ENCODE measurements around the gene BIRC3. TPM values are rescaled to one million over a fixed set of nuclear protein-coding genes. Genes with fewer than 3 reads are reported as not detected.
"Not testable (repeated sequence)": the region's sequence is repeated elsewhere in the genome, so short reads cannot be mapped to it uniquely, and the experiment has no call there.

BIRC3 gene
- total RNA-seq, 1 donor from 2014 or later = 3.9 TPM

DNA sequence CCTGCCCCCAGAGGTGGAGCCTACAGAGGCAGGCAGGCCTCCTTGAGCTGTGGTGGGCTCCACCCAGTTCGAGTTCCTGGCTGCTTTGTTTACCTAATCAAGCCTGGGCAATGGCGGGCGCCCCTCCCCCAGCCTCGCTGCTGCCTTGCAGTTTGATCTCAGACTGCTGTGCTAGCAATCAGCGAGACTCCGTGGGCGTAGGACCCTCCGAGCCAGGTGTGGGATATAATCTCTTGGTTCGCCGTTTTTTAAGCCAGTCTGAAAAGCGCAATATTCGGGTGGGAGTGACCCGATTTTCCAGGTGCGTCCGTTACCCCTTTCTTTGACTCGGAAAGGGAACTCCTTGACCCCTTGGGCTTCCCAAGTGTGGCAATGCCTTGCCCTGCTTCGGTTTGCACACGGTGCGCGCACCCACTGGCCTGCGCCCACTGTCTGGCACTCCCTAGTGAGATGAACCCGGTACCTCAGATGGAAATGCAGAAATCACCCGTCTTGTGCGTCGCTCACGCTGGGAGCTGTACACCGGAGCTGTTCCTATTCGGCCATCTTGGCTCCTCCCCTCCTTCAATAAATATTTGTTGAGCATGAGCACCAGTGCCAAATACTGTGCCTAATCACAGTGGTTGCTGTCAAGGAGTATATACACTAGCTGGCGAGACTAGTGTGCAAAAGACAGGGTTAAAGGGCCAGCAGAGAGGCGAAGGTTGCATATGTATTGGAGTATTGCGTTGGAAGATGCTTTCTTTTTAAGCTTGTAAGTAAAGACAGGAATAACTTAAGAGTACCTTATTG, 57.5 kb downstream of the BIRC3 start:
- not testable (repeated sequence) for DNase-seq (ENCODE audit: low spot score)

- no peak for DNase-seq (ENCODE audit: low spot score)
Observed at GRCh38 chr11:102375720-102376399, 58.6 kb downstream of the BIRC3 start.

DNA sequence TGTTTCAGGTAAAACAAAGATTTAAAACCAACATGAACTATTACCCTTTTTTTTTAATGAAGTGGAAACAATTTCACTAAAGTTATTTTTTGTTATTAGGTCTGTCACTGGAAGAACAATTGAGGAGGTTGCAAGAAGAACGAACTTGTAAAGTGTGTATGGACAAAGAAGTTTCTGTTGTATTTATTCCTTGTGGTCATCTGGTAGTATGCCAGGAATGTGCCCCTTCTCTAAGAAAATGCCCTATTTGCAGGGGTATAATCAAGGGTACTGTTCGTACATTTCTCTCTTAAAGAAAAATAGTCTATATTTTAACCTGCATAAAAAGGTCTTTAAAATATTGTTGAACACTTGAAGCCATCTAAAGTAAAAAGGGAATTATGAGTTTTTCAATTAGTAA, 60.6 kb downstream of the BIRC3 start:
- DNase-seq (ENCODE audit: low spot score) = no peak

GRCh38 chr11:102378818-102379217, 61.5 kb downstream of the BIRC3 start:
- DNase-seq (ENCODE audit: low spot score) = no peak

DNA sequence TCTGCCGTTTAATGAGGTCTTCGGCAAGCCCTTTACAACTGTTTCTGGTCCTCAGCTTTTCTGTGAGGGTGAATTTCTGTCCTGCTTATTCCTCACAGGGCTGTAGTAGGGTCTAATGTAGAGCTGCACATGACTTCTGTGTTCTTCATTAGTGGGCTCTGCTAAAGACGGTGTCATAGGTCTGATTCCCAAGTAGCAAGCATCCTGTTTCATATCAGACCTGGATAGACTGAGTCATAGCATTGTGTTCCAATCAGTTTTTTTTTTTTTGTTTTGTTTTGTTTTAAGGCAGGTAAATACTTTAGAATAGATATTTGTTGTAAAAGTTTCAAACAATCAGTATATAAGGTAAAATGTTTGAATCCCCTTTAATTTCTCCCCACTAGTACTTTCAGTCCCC, 65.1 kb downstream of the BIRC3 start:
- DNase-seq (ENCODE audit: low spot score) = no peak

- no peak for DNase-seq (ENCODE audit: low spot score)
Observed at GRCh38 chr11:102383839-102384238, 66.6 kb downstream of the BIRC3 start.

GRCh38 chr11:102384419-102385079, 67.3 kb downstream of the BIRC3 start:
- DNase-seq (ENCODE audit: low spot score) = no peak

GRCh38 chr11:102385085-102386007, 68.1 kb downstream of the BIRC3 start:
- DNase-seq (ENCODE audit: low spot score) = no peak

DNA sequence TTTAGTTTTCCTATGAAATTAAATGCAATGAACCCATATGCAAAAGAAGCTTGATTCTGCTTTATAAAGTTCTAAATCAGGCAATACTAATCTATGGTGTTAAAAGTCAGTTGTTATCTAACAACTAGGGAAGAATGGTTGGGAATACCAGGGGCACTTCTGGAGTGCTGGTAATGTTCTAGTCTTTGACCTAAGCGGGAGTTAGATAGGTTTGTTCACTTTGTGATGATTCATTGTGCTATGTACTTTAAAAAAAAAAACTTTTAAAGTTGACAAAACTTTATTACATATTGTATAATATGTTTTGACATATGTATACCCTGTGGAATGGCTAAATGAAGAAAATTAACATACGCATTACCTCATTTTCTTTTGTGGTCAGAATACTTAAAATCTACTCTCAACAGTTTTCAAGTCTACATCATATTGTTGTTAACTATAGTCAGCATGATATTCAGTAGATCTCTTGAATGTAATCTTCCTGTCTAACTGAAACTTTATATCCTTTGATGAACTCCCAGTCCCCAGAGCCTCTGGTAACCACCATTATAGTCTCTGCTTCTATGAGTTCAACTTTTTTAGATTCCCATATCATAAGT, 69.0 kb downstream of the BIRC3 start:
- DNase-seq (ENCODE audit: low spot score) = peak; percentile 39

GRCh38 chr11:102387043-102387781, 69.9 kb downstream of the BIRC3 start:
- DNase-seq (ENCODE audit: low spot score) = no peak

Other genes with a start within 250 kb of the BIRC3 start
- gene YAP1, start 207.0 kb upstream of the BIRC3 start, total RNA-seq (ENCODE audit: insufficient read depth, low replicate concordance) = 306 TPM
- 80.4 TPM for gene BIRC2, start 29.7 kb downstream of the BIRC3 start, total RNA-seq (ENCODE audit: insufficient read depth, low replicate concordance)
- gene TMEM123, start 135.3 kb downstream of the BIRC3 start, total RNA-seq (ENCODE audit: insufficient read depth, low replicate concordance) = 136 TPM
- gene MMP7, start 213.3 kb downstream of the BIRC3 start, total RNA-seq (ENCODE audit: insufficient read depth, low replicate concordance) = 23.8 TPM

Measured in umbilical cord (tissue), 2 donors.